Measurements from ENCODE around the gene IPCEF1.
A peak's percentile ranks its signal among the peaks of the same experiment; 100 is the strongest.

IPCEF1 gene

GRCh38 chr6:154292855-154293519 lies 63.6 kb downstream of the IPCEF1 start:
- no peak for DNase-seq (ENCODE audit: low spot score)

- no peak for DNase-seq (ENCODE audit: low spot score)
Observed at GRCh38 chr6:154292066-154292465, 64.5 kb downstream of the IPCEF1 start.

GRCh38 chr6:154289818-154290508 lies 66.6 kb downstream of the IPCEF1 start:
- DNase-seq (ENCODE audit: low spot score) = no peak

DNA sequence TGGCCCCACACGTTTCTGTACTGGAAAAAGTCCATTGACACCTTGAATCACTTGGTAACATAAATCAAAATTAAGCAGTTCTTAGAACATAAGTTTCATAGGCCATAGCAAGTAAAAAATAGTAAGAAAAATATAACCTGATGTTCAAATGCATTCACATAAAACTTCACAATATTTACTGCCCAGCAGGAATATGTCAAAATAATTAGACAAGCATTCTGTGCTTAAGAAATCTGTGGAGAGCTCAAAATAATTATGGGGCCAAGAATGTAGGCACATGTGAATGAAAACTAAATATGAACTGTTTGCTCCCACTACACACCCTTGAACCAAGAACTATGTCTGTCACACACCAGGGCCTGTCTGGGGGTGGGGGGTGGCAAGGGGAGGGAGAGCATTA lies 70.8 kb downstream of the IPCEF1 start:
- DNase-seq (ENCODE audit: low spot score) = no peak

DNA sequence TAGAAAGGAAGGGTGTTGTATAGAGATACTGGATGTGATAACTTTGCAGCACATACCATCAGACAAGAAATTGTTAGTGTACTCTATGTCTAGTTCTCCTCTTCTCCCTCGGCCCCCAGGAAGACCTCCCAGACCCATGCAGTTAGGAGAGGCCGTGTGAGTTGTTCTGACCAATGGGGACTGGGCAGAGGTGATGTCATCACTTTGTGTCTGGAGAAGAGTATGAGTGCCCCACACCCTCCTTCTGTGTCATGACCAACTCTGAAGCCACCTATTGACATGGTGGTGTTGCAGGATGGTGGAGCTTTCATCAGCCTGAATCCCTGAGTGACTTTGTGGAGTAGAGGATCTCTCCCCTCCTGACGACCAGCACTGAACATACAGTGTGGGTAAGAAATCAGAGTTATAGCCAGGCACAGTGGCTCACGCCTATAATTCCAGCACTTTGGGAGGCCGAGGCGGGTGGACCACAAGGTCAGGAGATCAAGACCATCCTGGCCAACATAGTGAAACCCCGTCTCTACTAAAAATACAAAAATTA lies 72.2 kb downstream of the IPCEF1 start:
- no peak for DNase-seq (ENCODE audit: low spot score)

GRCh38 chr6:154280521-154280920 lies 76.1 kb downstream of the IPCEF1 start:
- DNase-seq (ENCODE audit: low spot score) = no peak

DNA sequence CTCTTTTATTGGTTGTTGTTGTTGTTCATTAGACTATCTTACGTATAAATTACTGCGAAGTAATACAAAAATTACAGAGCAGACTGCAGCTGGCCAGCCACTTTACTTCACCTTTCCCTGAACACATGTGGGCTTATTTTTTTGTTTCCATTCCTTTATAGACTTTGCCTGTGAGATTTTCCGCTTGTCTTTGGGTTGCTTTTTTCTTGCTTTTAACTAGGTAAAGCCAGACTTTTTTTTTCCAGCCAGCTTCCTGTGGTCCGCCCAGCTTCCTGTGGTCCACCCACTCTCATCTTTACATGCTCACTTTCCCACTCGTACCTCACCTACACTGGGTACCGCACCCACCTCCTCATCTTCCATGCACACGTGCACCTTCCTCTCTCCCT lies 79.0 kb downstream of the IPCEF1 start:
- DNase-seq (ENCODE audit: low spot score) = no peak

DNA sequence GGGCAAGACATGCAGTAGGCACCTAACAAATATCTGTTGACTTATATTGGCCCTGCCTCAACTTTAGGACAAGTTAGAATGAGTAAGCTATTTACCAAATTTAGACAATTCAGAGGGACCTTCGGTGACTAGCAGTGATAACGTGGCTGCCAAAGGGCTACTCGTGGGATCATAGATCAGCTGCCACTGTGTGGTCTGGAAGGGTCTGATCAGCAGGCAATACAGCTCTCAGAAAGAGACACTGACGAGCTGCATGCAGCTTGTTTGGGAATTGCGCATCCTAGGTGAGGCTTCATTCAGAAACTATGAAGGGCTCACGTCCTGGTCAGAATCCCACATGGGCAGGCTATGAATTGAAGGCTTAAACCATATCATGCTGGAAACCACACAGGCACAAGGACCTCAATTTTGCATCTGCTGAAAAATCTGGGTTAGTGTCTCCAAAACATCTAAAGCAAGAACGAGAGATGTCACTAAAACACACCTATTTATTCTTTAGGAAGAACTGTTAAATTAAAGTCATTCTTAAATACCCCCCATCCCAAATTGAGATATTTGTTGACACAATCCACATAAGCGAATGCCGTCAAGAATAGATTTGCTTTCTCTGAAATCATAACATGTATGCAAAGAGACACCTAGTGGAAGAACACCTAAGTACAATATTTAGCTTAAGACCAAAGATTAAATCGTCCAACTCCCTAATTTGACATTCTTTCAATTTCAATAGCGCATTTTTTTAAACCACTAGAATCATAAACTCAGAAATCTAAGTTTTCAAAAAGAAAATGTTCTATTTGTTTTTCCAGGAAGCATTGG lies 79.6 kb downstream of the IPCEF1 start:
- peak; percentile 62 for DNase-seq (ENCODE audit: low spot score)

DNA sequence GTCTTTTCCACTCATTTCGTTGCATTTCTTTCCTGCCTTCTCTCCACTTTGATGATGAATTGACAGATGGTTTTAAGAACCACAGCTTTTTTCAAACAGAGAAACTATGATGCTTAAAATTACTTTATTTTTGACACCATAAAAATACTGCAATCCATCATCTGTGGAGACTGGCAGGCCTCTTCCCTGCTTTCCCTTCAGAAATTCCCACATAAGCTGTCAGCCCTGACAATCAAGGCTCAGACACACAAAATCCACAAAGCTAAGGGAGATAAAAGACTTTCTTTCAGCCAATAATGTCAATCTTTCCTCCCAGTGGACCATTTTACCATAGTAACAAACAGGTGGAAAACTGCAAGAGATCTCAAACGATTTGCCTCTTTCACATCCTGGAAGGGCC lies 82.4 kb downstream of the IPCEF1 start:
- DNase-seq (ENCODE audit: low spot score) = no peak

GRCh38 chr6:154268486-154268885 lies 88.1 kb downstream of the IPCEF1 start:
- DNase-seq (ENCODE audit: low spot score) = no peak

DNA sequence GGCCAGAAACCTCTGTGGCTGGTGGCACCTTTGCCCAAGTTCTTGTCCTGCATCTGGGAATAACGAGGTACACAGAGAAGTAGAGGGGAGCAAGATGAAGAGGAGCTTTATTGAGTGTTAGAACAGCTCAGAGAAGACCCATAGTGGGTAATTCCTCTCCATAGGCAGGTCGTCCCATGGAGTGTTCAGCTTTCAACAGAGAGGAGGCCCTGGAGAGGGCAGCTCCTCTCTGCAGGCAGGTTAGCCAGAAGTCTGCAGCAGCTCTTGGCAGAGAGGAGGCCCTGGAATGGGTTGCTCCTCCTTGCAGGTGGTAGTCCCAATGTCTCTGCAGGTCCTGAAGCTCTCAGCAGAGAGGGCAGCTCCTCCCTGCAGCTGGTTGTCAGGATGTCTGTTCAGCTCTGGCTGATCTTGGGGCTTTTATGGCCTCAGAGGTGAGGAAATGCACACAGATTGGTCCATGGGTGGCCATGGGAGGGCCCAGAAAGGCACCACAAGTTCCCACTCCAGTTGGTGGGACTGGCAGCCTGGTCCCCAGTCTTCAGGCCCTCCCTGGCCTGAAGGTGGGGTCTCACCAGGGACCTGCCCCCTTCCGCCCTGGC lies 89.0 kb downstream of the IPCEF1 start:
- DNase-seq (ENCODE audit: low spot score) = no peak

- no peak for DNase-seq (ENCODE audit: low spot score)
Observed at GRCh38 chr6:154266560-154267099, 90.0 kb downstream of the IPCEF1 start.

- DNase-seq (ENCODE audit: low spot score) = peak; percentile 31
Observed at GRCh38 chr6:154261688-154262397, 94.8 kb downstream of the IPCEF1 start.

DNA sequence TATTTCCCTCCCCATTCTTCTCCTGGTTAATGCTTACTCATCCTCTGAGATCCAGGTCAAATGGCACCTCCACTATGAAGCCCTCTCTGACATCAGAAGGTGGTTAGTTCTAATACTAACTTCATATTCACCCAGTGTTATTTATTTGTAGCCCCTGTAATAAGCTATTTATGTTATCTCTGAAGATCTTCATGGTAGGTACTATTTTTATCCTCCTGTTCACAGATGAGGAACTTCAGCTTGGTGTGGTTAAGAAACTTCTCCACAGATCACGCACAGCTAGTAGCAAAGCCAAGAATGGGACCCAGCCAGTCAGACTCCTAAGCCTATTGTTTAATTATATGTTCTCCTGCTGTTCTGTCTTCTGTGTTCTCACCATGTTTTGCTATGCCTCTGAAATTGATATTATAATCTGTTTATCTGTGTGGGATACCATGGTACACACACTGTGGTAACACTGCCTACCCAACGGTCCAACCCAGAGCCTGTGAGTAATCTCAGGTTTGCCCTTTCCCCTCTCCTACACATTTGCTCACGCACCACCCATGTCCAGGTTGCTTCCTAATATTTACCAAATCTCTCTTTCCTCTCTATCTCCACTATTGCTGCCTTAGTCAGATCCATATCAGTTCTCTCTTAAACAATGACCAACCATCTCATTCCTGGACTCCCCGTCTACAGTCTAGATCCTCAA lies 98.4 kb downstream of the IPCEF1 start:
- DNase-seq (ENCODE audit: low spot score) = peak; percentile 62

DNA sequence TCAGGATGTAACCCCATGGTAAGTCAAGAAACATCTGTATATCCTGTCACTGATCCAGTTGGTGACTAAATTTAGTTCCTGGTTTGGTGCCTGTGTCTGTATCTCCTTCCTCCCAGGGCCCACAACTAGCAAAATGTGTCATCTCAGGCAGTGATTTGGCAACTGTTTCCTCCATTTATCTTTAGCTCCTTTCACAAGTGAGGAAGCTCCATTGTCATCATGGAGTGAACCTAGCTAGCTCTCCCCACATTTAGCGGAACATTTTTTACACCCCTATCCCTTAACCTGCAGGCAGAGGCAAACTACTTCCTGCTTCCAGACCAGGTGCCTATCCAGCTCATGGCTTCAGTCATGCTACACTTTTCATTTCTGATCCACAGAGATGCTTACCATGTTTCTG lies 99.5 kb downstream of the IPCEF1 start:
- DNase-seq (ENCODE audit: low spot score) = peak; percentile 74

GRCh38 chr6:154252678-154253077 lies 103.9 kb downstream of the IPCEF1 start:
- no peak for DNase-seq (ENCODE audit: low spot score)

- no peak for DNase-seq (ENCODE audit: low spot score)
Observed at GRCh38 chr6:154251116-154251515, 105.5 kb downstream of the IPCEF1 start.

- no peak for DNase-seq (ENCODE audit: low spot score)
Observed at GRCh38 chr6:154249499-154250298, 106.9 kb downstream of the IPCEF1 start.

- DNase-seq (ENCODE audit: low spot score) = no peak
Observed at GRCh38 chr6:154247119-154247861, 109.3 kb downstream of the IPCEF1 start.
